Activated B cell treated with CpG ODN at 0.5 μM for 24 hours (primary cell): ENCODE data around the gene ANKRD17. TPM values are rescaled to one million over a fixed set of nuclear protein-coding genes. Genes with fewer than 3 reads are reported as not detected.

Experiments
- ATAC-seq: fragments of 200-7000 bp; cut with Tn5 transposase; one replicate; pipeline ENCODE4 v1.10.0; 2021; ENCODE audit warnings: low read depth, mild to moderate bottlenecking, moderate library complexity
- CTCF ChIA-PET: fragments of 350-600 bp; sonication (Branson Sonifier 250); formaldehyde crosslinking; loops from one replicate; lab custom pipeline; 2021; ENCODE audit warnings: antibody characterized with exemption; lab: Charles Lee
- POLR2A ChIA-PET: fragments of 350-600 bp; sonication (Branson Sonifier 250); formaldehyde crosslinking; loops from one replicate; lab custom pipeline; 2021; ENCODE audit warnings: antibody characterized with exemption; lab: Charles Lee
- DNase-seq: peaks from one replicate; pipeline ENCODE4 v3.0.0; 2022
- H3K27ac Mint-ChIP-seq: one replicate; pipeline ENCODE4 v1.8.0; 2020; ENCODE audit warnings: mixed read lengths
- H3K27me3 Mint-ChIP-seq: one replicate; pipeline ENCODE4 v1.8.0; 2021; ENCODE audit warnings: mixed read lengths
- H3K36me3 Mint-ChIP-seq: one replicate; pipeline ENCODE4 v1.8.0; 2021; ENCODE audit warnings: low read depth, mixed read lengths
- H3K4me1 Mint-ChIP-seq: one replicate; pipeline ENCODE4 v1.8.0; 2021; ENCODE audit warnings: mixed read lengths
- H3K4me3 Mint-ChIP-seq: one replicate; pipeline ENCODE4 v1.8.0; 2020; ENCODE audit warnings: mild to moderate bottlenecking, mixed read lengths
- H3K9me3 Mint-ChIP-seq: one replicate; pipeline ENCODE4 v1.8.0; 2020; ENCODE audit warnings: mixed read lengths
- CTCF ChIP-seq: fragments of 200-600 bp; IDR thresholded peaks from one replicate; pipeline ENCODE4 v1.8.0; 2022; ENCODE audit warnings: antibody characterized with exemption, mild to moderate bottlenecking
- intact Hi-C: fragments of 100-400 bp; cut with micrococcal nuclease; formaldehyde crosslinking; loops from one replicate; pipeline ENCODE4 v1.15.1; 2024
- total RNA-seq: library from RNA; stranded (reverse); gene quantifications from 2 replicates; pipeline ENCODE4 v1.2.3, GENCODE V29; 2022

The ANKRD17 gene
- total RNA-seq, 1 donor from 2014 or later = 61.4 TPM

GRCh38 chr4:73036123-73036522 lies 222.5 kb downstream of the ANKRD17 start:
- H3K4me1 Mint-ChIP-seq = no peaks in the 10 kb centered on the region
- ATAC-seq (no peak), DNase-seq (no peak)
- H3K27ac Mint-ChIP-seq = no peak overlapping the region
- peaks cover 7% of the 10 kb centered on the region for H3K9me3 Mint-ChIP-seq
- no peak for TF ChIP-seq CTCF
- intact Hi-C loops = no loop called here
- peaks cover 3% of the 10 kb centered on the region for H3K27me3 Mint-ChIP-seq
- H3K4me3 Mint-ChIP-seq = no peak overlapping the region
- no peaks in the 10 kb centered on the region for H3K36me3 Mint-ChIP-seq
- CTCF ChIA-PET = no interaction called here
- POLR2A ChIA-PET = no interaction called here

- TF ChIP-seq CTCF = no peak
- CTCF ChIA-PET = no interaction called here
- ATAC-seq = no peak
- Mint-ChIP-seq H3K4me3 (no peak overlapping the region), H3K27ac (no peak overlapping the region), H3K27me3 (peaks cover 3% of the 10 kb centered on the region), H3K36me3 (no peaks in the 10 kb centered on the region), H3K4me1 (no peaks in the 10 kb centered on the region), H3K9me3 (peaks cover 7% of the 10 kb centered on the region)
- DNase-seq = no peak
- intact Hi-C loops = no loop called here
- POLR2A ChIA-PET = no interaction called here
Observed at GRCh38 chr4:73034896-73035295, 223.7 kb downstream of the ANKRD17 start.

DNA sequence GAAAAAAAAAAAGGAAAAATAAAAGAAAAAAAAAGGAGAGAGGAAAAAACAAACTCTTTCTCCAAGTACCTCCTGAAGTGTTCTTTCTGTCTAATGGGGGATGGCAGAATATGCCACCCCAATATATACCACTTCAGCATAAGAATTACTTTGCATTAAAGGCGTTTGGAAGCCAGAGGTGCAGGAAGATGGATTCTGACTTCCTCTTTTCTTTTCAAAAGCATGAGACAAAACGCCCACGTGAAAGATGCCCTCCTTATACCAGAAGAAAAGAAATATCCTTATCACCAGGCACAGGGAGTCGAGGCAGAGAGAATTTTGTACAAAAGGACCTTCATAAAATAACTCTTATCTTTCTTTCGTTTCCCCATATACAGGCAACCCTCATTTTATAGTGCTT lies 230.0 kb downstream of the ANKRD17 start:
- no peak for ATAC-seq
- no peak for TF ChIP-seq CTCF
- DNase-seq = no peak
- Mint-ChIP-seq H3K9me3 (no peaks in the 10 kb centered on the region), H3K4me1 (peaks cover 5% of the 10 kb centered on the region), H3K4me3 (no peak overlapping the region), H3K27ac (no peak overlapping the region), H3K36me3 (no peaks in the 10 kb centered on the region), H3K27me3 (no peaks in the 10 kb centered on the region)
- POLR2A ChIA-PET = no interaction called here
- intact Hi-C loops = no loop called here
- CTCF ChIA-PET = no interaction called here

Other genes starting within 250 kb of the ANKRD17 start
- 12.2 and 13.5 TPM in 2 replicates for gene COX18, start 189.1 kb downstream of the ANKRD17 start, total RNA-seq
- gene ALB, start 145.5 kb upstream of the ANKRD17 start, total RNA-seq = not detected in 2 replicates
- gene AFP, start 177.4 kb upstream of the ANKRD17 start, total RNA-seq = not detected in 2 replicates
- gene AFM, start 222.9 kb upstream of the ANKRD17 start, total RNA-seq = not detected in 2 replicates